NT2/D1 (cell line): ENCODE measurements around the gene MS4A6E.

ENCODE experiments used
- SUZ12 ChIP-seq: IDR thresholded peaks from 2 replicates; pipeline ENCODE4 v1.6.1; 2011; ENCODE audit not compliant: insufficient read length, insufficient read depth; ENCODE audit errors: extremely low read depth
- YY1 ChIP-seq: IDR thresholded peaks from 2 replicates; pipeline ENCODE4 v1.6.1; 2011; ENCODE audit not compliant: insufficient read length, insufficient read depth
- ZNF274 ChIP-seq: IDR thresholded peaks from 2 replicates; pipeline ENCODE4 v1.6.1; 2011; ENCODE audit warnings: mild to moderate bottlenecking, low read depth, low read length

- TF ChIP-seq ZNF274 (no peak), SUZ12 (no peak), YY1 (no peak)
Observed at GRCh38 chr11:60280412-60280811, 46.6 kb upstream of the MS4A6E start, which contains the start of gene MS4A4A.
